Measurements from ENCODE around the gene RCCD1.
A peak's percentile ranks its signal among the peaks of the same experiment; 100 is the strongest.

Gene RCCD1

GRCh38 chr15:90990446-90990845 is 35.8 kb downstream of the RCCD1 start:
- DNase-seq (ENCODE audit: extremely low read depth, low read depth) = no peak
- no peak for TF ChIP-seq CTCF (IDR thresholded peaks at IDR 0.05; ENCODE audit: low read depth, low read length, missing control alignments)
- no peak overlapping the region for H3K4me3 ChIP-seq (replicated peaks; ENCODE audit: low read depth, low read length)

GRCh38 chr15:90991587-90992285 is 37.1 kb downstream of the RCCD1 start:
- H3K4me3 ChIP-seq (replicated peaks; ENCODE audit: low read depth, low read length) = peak overlapping the region; percentile 86
- no peak for DNase-seq (ENCODE audit: extremely low read depth, low read depth)
- TF ChIP-seq CTCF (IDR thresholded peaks at IDR 0.05; ENCODE audit: low read depth, low read length, missing control alignments) = no peak

GRCh38 chr15:90994059-90994416 is 39.4 kb downstream of the RCCD1 start:
- H3K4me3 ChIP-seq (replicated peaks; ENCODE audit: low read depth, low read length) = peak overlapping the region; percentile 86
- TF ChIP-seq CTCF (IDR thresholded peaks at IDR 0.05; ENCODE audit: low read depth, low read length, missing control alignments) = no peak
- no peak for DNase-seq (ENCODE audit: extremely low read depth, low read depth)

- DNase-seq (ENCODE audit: extremely low read depth, low read depth) = peak; percentile 84
- no peak for TF ChIP-seq CTCF (IDR thresholded peaks at IDR 0.05; ENCODE audit: low read depth, low read length, missing control alignments)
These were observed 40.0 kb downstream of the RCCD1 start, which contains the start of gene PRC1 for GRCh38 chr15:90994417-90995311. Gene PRC1, minus strand, starts transcription at chr15:90994535. Its CDS starts 118 bp downstream, at chr15:90994417.

GRCh38 chr15:90998737-90999136 is 44.1 kb downstream of the RCCD1 start:
- TF ChIP-seq CTCF (IDR thresholded peaks at IDR 0.05; ENCODE audit: low read depth, low read length, missing control alignments) = no peak
- H3K4me3 ChIP-seq (replicated peaks; ENCODE audit: low read depth, low read length) = no peak overlapping the region
- DNase-seq (ENCODE audit: extremely low read depth, low read depth) = peak; percentile 53

More at GRCh38 chr15:90994417-90995311, 40.0 kb downstream of the RCCD1 start, which contains the start of gene PRC1:
- peak within 1 kb of the TSS; percentile 86 for H3K4me3 ChIP-seq (replicated peaks; ENCODE audit: low read depth, low read length)

- no peak for TF ChIP-seq CTCF (IDR thresholded peaks at IDR 0.05; ENCODE audit: low read depth, low read length, missing control alignments)
- DNase-seq (ENCODE audit: extremely low read depth, low read depth) = no peak
- H3K4me3 ChIP-seq (replicated peaks; ENCODE audit: low read depth, low read length) = no peak overlapping the region
These were observed 46.5 kb downstream of the RCCD1 start for GRCh38 chr15:91001209-91001608.
